ENCODE data around the gene CDK14.
A peak's percentile ranks its signal among the peaks of the same experiment; 100 is the strongest.
"Not testable (repeated sequence)": the region's sequence is repeated elsewhere in the genome, so short reads cannot be mapped to it uniquely, and the experiment has no call there.

CDK14 gene

DNA sequence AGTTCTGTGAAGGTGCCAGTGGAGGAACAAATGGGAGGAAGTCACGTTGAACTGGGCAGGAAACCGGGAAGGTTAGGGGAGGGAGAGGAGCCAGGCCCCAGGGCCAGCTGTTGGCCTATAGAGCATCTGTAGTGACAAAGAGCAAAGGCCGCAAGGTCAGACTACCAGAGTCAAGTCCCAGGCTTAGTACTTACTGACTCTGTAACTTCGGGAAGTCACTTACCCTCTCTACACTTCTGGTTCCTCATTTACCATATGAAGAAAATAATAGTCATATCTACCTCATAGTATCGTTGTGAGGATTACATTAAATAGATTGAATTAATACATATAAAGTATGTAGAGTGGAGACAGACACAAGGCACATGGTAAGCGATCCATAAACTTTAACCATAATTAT is 566.3 kb downstream of the CDK14 start:
- H3K27me3 Mint-ChIP-seq = no peaks in the 10 kb centered on the region
- H3K9me3 Mint-ChIP-seq = no peaks in the 10 kb centered on the region
- peaks cover 14% of the 10 kb centered on the region for H3K4me1 Mint-ChIP-seq (ENCODE audit: low read depth)
- no peak overlapping the region for H3K4me3 Mint-ChIP-seq
- H3K36me3 Mint-ChIP-seq (ENCODE audit: low read depth) = no peaks in the 10 kb centered on the region
- H3K27ac Mint-ChIP-seq = no peak overlapping the region

GRCh38 chr7:91164506-91164905 is 568.4 kb downstream of the CDK14 start:
- no peak overlapping the region for H3K4me3 Mint-ChIP-seq
- H3K9me3 Mint-ChIP-seq = no peaks in the 10 kb centered on the region
- H3K27me3 Mint-ChIP-seq = no peaks in the 10 kb centered on the region
- H3K27ac Mint-ChIP-seq = no peak overlapping the region
- H3K36me3 Mint-ChIP-seq (ENCODE audit: low read depth) = no peaks in the 10 kb centered on the region
- peaks cover 14% of the 10 kb centered on the region for H3K4me1 Mint-ChIP-seq (ENCODE audit: low read depth)

- Mint-ChIP-seq H3K27ac (peak overlapping the region; percentile 9), H3K9me3 (no peaks in the 10 kb centered on the region), H3K4me1 (ENCODE audit: low read depth) (peaks cover 14% of the 10 kb centered on the region), H3K27me3 (no peaks in the 10 kb centered on the region), H3K36me3 (ENCODE audit: low read depth) (no peaks in the 10 kb centered on the region), H3K4me3 (no peak overlapping the region)
Observed at GRCh38 chr7:91165006-91165845, 569.1 kb downstream of the CDK14 start.

DNA sequence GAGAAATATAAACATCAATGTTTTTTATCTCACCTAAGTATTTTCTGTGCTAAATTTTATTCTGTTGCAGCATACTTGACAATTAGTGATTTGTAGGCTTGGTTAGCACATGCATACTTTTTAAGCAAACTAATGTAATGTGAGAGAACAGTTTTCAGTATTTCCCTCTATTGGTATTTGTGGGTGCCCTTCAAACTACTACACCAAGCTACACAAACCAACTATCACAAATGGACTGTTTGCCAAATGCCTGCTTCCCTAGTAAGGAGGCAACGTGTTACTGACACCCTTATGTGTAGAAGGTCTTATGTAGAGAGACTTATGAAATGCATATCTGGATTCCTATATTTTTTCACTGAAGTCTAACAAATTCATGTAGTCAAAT is 569.7 kb downstream of the CDK14 start:
- Mint-ChIP-seq H3K36me3 (ENCODE audit: low read depth) (no peaks in the 10 kb centered on the region), H3K4me3 (no peak overlapping the region), H3K4me1 (ENCODE audit: low read depth) (peaks cover 14% of the 10 kb centered on the region), H3K27me3 (no peaks in the 10 kb centered on the region), H3K9me3 (no peaks in the 10 kb centered on the region), H3K27ac (no peak overlapping the region)

DNA sequence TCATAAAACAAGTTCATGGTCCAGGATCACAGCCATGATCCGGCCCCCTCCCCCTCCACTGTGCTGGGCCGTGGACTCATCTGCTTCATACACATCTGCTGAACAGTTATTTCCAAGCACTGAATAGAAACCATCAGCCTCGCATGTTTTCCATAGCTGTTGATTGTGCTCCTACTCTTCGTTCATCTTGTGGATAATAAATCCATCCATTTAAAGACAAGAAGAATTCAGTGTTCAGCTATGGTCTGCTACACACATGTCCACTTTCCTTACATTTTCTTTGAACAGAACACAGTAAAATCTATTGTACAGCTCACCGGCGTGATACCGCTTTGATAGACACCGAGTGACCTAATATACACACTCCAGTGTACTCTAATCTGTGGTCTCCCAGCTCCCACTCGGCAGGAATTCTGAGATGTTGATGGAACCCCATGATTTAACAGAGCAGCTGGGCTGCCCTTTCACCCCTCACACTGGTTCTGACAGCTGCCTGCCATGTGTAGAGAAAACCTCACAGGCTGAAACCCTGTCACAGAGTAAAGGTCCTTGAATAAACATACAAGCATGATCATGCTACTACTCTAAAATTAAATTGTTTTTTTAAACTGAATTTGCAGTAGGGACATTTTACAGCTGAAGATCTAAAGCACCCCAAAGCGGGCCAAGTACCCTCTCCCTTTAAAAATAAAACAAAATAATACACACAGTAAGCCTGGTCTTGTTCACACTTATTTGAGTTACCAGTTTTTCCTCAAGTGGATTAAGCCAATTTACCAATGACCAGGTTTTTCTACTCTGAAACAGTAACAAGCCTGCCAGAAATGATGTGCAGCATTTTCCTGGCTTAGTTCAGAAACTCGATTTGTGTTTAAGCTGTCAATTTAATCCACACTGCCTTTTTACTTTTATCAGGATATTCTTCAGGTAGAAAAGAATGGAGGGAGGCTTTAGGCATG is 573.0 kb downstream of the CDK14 start:
- H3K4me1 Mint-ChIP-seq (ENCODE audit: low read depth) = peaks cover 14% of the 10 kb centered on the region
- no peaks in the 10 kb centered on the region for H3K27me3 Mint-ChIP-seq
- no peaks in the 10 kb centered on the region for H3K9me3 Mint-ChIP-seq
- no peak overlapping the region for H3K4me3 Mint-ChIP-seq
- H3K27ac Mint-ChIP-seq = no peak overlapping the region
- no peaks in the 10 kb centered on the region for H3K36me3 Mint-ChIP-seq (ENCODE audit: low read depth)

- H3K36me3 Mint-ChIP-seq (ENCODE audit: low read depth) = no peaks in the 10 kb centered on the region
- H3K27me3 Mint-ChIP-seq = no peaks in the 10 kb centered on the region
- H3K4me1 Mint-ChIP-seq (ENCODE audit: low read depth) = peaks cover 14% of the 10 kb centered on the region
- H3K4me3 Mint-ChIP-seq = no peak overlapping the region
- no peak overlapping the region for H3K27ac Mint-ChIP-seq
- H3K9me3 Mint-ChIP-seq = no peaks in the 10 kb centered on the region
Observed at GRCh38 chr7:91169830-91170191, 573.7 kb downstream of the CDK14 start.

- H3K27me3 Mint-ChIP-seq; H3K4me1 Mint-ChIP-seq (ENCODE audit: low read depth); H3K4me3 Mint-ChIP-seq; H3K36me3 Mint-ChIP-seq (ENCODE audit: low read depth); H3K27ac Mint-ChIP-seq; H3K9me3 Mint-ChIP-seq: not testable (repeated sequence)
Observed at GRCh38 chr7:91173265-91173664, 577.1 kb downstream of the CDK14 start.

DNA sequence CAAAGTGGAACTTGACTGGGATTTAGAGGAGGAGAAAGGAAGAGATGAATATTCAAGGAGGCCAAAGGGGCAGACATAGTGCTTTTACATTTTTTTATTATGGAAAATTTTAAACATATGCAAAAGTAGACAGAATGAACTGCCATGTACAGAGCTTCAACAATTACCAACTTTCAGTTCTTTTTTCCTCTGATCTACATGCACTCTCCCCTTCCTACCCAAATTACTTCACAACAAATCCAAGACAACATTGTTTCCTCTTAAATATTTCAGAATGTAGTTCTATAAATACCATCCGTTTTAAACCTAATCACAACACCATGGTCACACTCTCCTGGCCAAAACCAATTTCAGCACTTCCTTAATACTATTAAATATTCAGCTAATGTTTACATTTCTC is 584.6 kb downstream of the CDK14 start:
- H3K4me1 Mint-ChIP-seq (ENCODE audit: low read depth) = no peaks in the 10 kb centered on the region
- H3K4me3 Mint-ChIP-seq = no peak overlapping the region
- no peaks in the 10 kb centered on the region for H3K36me3 Mint-ChIP-seq (ENCODE audit: low read depth)
- no peak overlapping the region for H3K27ac Mint-ChIP-seq
- H3K9me3 Mint-ChIP-seq = no peaks in the 10 kb centered on the region
- H3K27me3 Mint-ChIP-seq = no peaks in the 10 kb centered on the region

GRCh38 chr7:91181949-91182348 is 585.8 kb downstream of the CDK14 start:
- Mint-ChIP-seq H3K4me1 (ENCODE audit: low read depth) (no peaks in the 10 kb centered on the region), H3K27ac (no peak overlapping the region), H3K27me3 (no peaks in the 10 kb centered on the region), H3K36me3 (ENCODE audit: low read depth) (no peaks in the 10 kb centered on the region), H3K4me3 (no peak overlapping the region), H3K9me3 (no peaks in the 10 kb centered on the region)

GRCh38 chr7:91182819-91183764 is 587.0 kb downstream of the CDK14 start:
- H3K27me3 Mint-ChIP-seq = no peaks in the 10 kb centered on the region
- H3K9me3 Mint-ChIP-seq = no peaks in the 10 kb centered on the region
- H3K27ac Mint-ChIP-seq = no peak overlapping the region
- H3K36me3 Mint-ChIP-seq (ENCODE audit: low read depth) = no peaks in the 10 kb centered on the region
- H3K4me1 Mint-ChIP-seq (ENCODE audit: low read depth) = no peaks in the 10 kb centered on the region
- H3K4me3 Mint-ChIP-seq = no peak overlapping the region

DNA sequence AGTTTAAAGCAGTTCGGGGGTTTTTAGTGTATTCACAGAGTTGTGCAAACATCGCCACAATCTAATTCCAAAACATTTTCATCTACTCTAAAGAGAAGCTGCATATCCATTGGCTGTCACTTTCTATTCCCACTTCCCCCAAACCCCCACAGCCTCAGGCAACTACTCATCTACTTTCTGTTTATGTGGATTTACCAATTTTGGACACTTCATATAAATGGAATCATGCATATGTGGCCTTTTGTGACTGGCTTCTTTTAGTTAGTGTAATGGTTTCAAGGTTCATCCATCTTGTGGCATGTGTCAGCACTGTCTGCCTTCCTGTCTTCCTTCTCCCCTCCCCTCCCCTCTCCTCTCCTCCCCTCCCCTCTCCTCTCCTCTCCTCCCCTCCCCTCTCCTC is 589.6 kb downstream of the CDK14 start:
- Mint-ChIP-seq H3K9me3 (no peaks in the 10 kb centered on the region), H3K4me3 (no peak overlapping the region), H3K36me3 (ENCODE audit: low read depth) (no peaks in the 10 kb centered on the region), H3K27ac (no peak overlapping the region), H3K27me3 (no peaks in the 10 kb centered on the region), H3K4me1 (ENCODE audit: low read depth) (no peaks in the 10 kb centered on the region)

GRCh38 chr7:91187061-91187460 is 590.9 kb downstream of the CDK14 start:
- Mint-ChIP-seq H3K4me3 (no peak overlapping the region), H3K4me1 (ENCODE audit: low read depth) (no peaks in the 10 kb centered on the region), H3K9me3 (no peaks in the 10 kb centered on the region), H3K27me3 (no peaks in the 10 kb centered on the region), H3K27ac (no peak overlapping the region), H3K36me3 (ENCODE audit: low read depth) (no peaks in the 10 kb centered on the region)

- Mint-ChIP-seq H3K27me3 (no peaks in the 10 kb centered on the region), H3K27ac (no peak overlapping the region), H3K36me3 (ENCODE audit: low read depth) (no peaks in the 10 kb centered on the region), H3K9me3 (no peaks in the 10 kb centered on the region), H3K4me1 (ENCODE audit: low read depth) (no peaks in the 10 kb centered on the region), H3K4me3 (no peak overlapping the region)
Observed at GRCh38 chr7:91191771-91192170, 595.6 kb downstream of the CDK14 start.

GRCh38 chr7:91193141-91193540 is 597.0 kb downstream of the CDK14 start:
- no peak overlapping the region for H3K27ac Mint-ChIP-seq
- H3K4me1 Mint-ChIP-seq (ENCODE audit: low read depth) = no peaks in the 10 kb centered on the region
- H3K27me3 Mint-ChIP-seq = no peaks in the 10 kb centered on the region
- H3K36me3 Mint-ChIP-seq (ENCODE audit: low read depth) = no peaks in the 10 kb centered on the region
- H3K9me3 Mint-ChIP-seq = no peaks in the 10 kb centered on the region
- H3K4me3 Mint-ChIP-seq = no peak overlapping the region

Data from stimulated activated naive CD8-positive, alpha-beta T cell treated with anti-CD3 and anti-CD28 coated beads, Interleukin-15, Interleukin-2, amounts not matched to agents 100 ng/mL and 50 ng/mL, for 24 hours (primary cell).